Measurements from ENCODE around the gene HOXD4. TPM values are rescaled to one million over a fixed set of nuclear protein-coding genes. Genes with fewer than 3 reads are reported as not detected.

The HOXD4 gene
- total and polyA plus RNA-seq, 2 of the 4 experiments (the other 2 are of a cell fraction), result not detected

GRCh38 chr2:176114930-176115625, 36.3 kb upstream of the HOXD4 start:
- H2BK5ac ChIP-seq (ENCODE audit: low read depth, low read length, poor library complexity, severe bottlenecking), result no peak overlapping the region
- intact Hi-C loops (cut with micrococcal nuclease), result no loop called here
- H2BK120ac ChIP-seq (ENCODE audit: low read depth, low read length), result no peak overlapping the region
- DNase-seq, result no peak
- no peak overlapping the region for H4K8ac ChIP-seq (ENCODE audit: low read depth in 2 of 2, low read length in 2 of 2)
- no peak for ATAC-seq (ENCODE audit: low read depth)
- 0% methylated on average over 3 of the region's 16 CpGs; no CpG with 5 or more reads in 1 of the 2 experiments for WGBS, 2 experiments (ENCODE audit: extremely low coverage in 2 of 2, insufficient read length in 1 of 2)
- no peak overlapping the region for H3K9ac ChIP-seq (ENCODE audit: low read depth, low read length)
- no peak overlapping the region for H2AK9ac ChIP-seq (replicated peaks; ENCODE audit: low read depth, low read length, poor library complexity)
- no peak overlapping the region for H3K4ac ChIP-seq (ENCODE audit: low read depth, low read length)
- H3K4me3 ChIP-seq (ENCODE audit: insufficient read depth, low read depth, low read length), result no peak overlapping the region
- in situ Hi-C loops (cut with MboI; ENCODE audit: low sequenced_read_pairs), result no loop called here
- TF ChIP-seq NFE2L2 (IDR thresholded peaks at IDR 0.05; ENCODE audit: low read depth, low read length) (no peak), ELK1 (IDR thresholded peaks at IDR 0.05; ENCODE audit: borderline replicate concordance, low read depth, low read length) (no peak), RCOR1 (IDR thresholded peaks at IDR 0.05; ENCODE audit: insufficient replicate concordance, low read length) (no peak), USF2 (IDR thresholded peaks at IDR 0.05; ENCODE audit: low read depth, low read length) (no peak), CTCF (conservative IDR thresholded peaks at IDR 0.05; ENCODE audit: low read depth, low read length) (no peak), POLR2A (IDR thresholded peaks at IDR 0.05; ENCODE audit: low read depth, low read length) (no peak), MXI1 (IDR thresholded peaks at IDR 0.05; ENCODE audit: borderline replicate concordance, low read depth, low read length) (no peak), RFX5 (IDR thresholded peaks at IDR 0.05; ENCODE audit: low read depth, low read length) (no peak), MAFK (IDR thresholded peaks at IDR 0.05; ENCODE audit: low read depth, low read length) (no peak), CHD1 (IDR thresholded peaks at IDR 0.05; ENCODE audit: low read depth, low read length) (no peak), MAZ (IDR thresholded peaks at IDR 0.05; ENCODE audit: borderline replicate concordance, low read depth, low read length) (no peak), FOS (IDR thresholded peaks at IDR 0.05; ENCODE audit: low read depth, low read length) (no peak), CEBPB (IDR thresholded peaks at IDR 0.05; ENCODE audit: low read depth, low read length) (no peak), RAD21 (IDR thresholded peaks at IDR 0.05; ENCODE audit: low read length) (no peak), BHLHE40 (IDR thresholded peaks at IDR 0.05; ENCODE audit: low read depth, low read length) (no peak), SMC3 (IDR thresholded peaks at IDR 0.05; ENCODE audit: low read depth, low read length) (no peak)
- POLR2A ChIA-PET (ENCODE audit: unreplicated experiment), result no interaction called here
- H3K4me1 ChIP-seq (ENCODE audit: control insufficient read depth, insufficient read depth, low read length), result no peaks in the 10 kb centered on the region
- H3K14ac ChIP-seq (replicated peaks; ENCODE audit: low read depth, low read length), result no peak overlapping the region
- BruUV-seq (replicated peaks), result no TSS peak
- H3K23ac ChIP-seq (ENCODE audit: low read depth, low read length), result no peak overlapping the region
- no peak overlapping the region for H3K56ac ChIP-seq (ENCODE audit: extremely low read depth, insufficient read depth, low read length)
- no peak overlapping the region for H3K4me2 ChIP-seq (ENCODE audit: low read depth, low read length)
- no peak overlapping the region for H2AFZ ChIP-seq (replicated peaks; ENCODE audit: low read length, poor library complexity)
- H3K27me3 ChIP-seq (ENCODE audit: control insufficient read depth, insufficient read depth, low read length), result peaks cover 91% of the 10 kb centered on the region
- H3K36me3 ChIP-seq (ENCODE audit: control insufficient read depth, insufficient read depth, low read length), result no peaks in the 10 kb centered on the region
- CTCF ChIA-PET, result interaction anchor here (0.6 to 1.5 kb wide), 4 partner anchors 12 to 439 kb away, joined by 3 to 7 read pairs (median 4); no protein-coding TSS in a partner anchor
- H4K20me1 ChIP-seq (ENCODE audit: insufficient read depth, low read length), result no peaks in the 10 kb centered on the region
- H2AK5ac ChIP-seq (ENCODE audit: low read depth, low read length), result no peak overlapping the region
- H4K5ac ChIP-seq (ENCODE audit: low read depth, low read length), result no peak overlapping the region
- dilution Hi-C loops (cut with HindIII; ENCODE audit: low sequenced_read_pairs, unreplicated experiment), result no loop called here
- H3K18ac ChIP-seq (ENCODE audit: low read depth, low read length), result no peak overlapping the region
- H3K9me3 ChIP-seq (ENCODE audit: control insufficient read depth, insufficient read depth, low read length), result peaks cover 12% of the 10 kb centered on the region
- no peak overlapping the region for H4K91ac ChIP-seq (ENCODE audit: insufficient read depth, low read depth, low read length)
- H3K27ac ChIP-seq (ENCODE audit: insufficient read depth, low read length), result no peak overlapping the region
- no peaks in the 10 kb centered on the region for H3K79me1 ChIP-seq (ENCODE audit: low read depth in 1 of 2, low read length in 2 of 2)
- no peak overlapping the region for H2BK20ac ChIP-seq (ENCODE audit: low read depth, low read length)
- no peak overlapping the region for H2BK15ac ChIP-seq (ENCODE audit: low read depth, low read length)
- H3K9me1 ChIP-seq (ENCODE audit: insufficient read depth, low read length), result no peaks in the 10 kb centered on the region
